ENCODE results near the gene PI4KB. TPM values are rescaled to one million over a fixed set of nuclear protein-coding genes. Genes with fewer than 3 reads are reported as not detected.
"Not testable (repeated sequence)": the region's sequence is repeated elsewhere in the genome, so short reads cannot be mapped to it uniquely, and the experiment has no call there.

PI4KB gene
- total RNA-seq (2014; rRNA removed) = 45.6 and 60.0 TPM in 2 replicates
- 41.1 TPM for polyA plus RNA-seq (2012)

DNA sequence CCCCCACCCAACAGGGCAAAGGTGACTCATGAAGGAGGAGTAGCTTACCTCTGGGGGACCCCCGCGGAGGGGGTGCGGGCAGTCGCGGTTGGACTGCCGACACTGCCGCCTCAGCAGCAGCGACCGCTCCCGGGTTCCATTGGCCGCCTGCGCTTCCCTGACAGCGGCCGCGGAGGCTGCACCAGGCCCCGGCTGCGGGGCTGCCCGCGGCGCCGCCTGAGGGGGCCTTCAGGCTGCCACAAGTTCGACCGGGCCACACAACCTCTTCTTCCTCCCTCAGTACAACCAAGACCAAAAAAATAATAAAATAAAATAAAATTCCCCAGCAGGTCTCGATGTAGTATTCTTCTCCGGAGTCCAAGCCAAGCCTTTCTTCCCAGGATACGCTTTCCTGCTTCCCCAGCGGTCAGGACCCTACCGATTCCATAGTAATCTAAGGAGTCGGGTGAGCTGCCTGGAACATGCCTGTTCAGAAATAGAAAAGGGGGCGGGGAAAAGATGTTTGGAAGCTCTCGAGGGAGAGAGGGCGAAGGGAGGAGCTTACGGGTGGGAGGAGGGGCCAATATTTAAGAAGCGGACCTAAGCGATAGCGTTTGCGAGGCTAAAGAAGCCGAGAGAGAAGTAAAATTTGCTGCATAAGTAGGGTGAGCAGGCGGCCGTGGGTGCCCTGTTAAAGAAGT, at the start of gene PI4KB:
Gene PI4KB, minus strand, starts transcription at position 194 of the 680 bp plus-strand sequence. CDS start 10,935 bp downstream, outside the sequence.
- DNase-seq (ENCODE audit: low read depth) = peak; percentile 98

- no peak for DNase-seq (ENCODE audit: low read depth)
Measured at GRCh38 chr1:151373196-151373595, 46.0 kb upstream of the PI4KB start.

DNA sequence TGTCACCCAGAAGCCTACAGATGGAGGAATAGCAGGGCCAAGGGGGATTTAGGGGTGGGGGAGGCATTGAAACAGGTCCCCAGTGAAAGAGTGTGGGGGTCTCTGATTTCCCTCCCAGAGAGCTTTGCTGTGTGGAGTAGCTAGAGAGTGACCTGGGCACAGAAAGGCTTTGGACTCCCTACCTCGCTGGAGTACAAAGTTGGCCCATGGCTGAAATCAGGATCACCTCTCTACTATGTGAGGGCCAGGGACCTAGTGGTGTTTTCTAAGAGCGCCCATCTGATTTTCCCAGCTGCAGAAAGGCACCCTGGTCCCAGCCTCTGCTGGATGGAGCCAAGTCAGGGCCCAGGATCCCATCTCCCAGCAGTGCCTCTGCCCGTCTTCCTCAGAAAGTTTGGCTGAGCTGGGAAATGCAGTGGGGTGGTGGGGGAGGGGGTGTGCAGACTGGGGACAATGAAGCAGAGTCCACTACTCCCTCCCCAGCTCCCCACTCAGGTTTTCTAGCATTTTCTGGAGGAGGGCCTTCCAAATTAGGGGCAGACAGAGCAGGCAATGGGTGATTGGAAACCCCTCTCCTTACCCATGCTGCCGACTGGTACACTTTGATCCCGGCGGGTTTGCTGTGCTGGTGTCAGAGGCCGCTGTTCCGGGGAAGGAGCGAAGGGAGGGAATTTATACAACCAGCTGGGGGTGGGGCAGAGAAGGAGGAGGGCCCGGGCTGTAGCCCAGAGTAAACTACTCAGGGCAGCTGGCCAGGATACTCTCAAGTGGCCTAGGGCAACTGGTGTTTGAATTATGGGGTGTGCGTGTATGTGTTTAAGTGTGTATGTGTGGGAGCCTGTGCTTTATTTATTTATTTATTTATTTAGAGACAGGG, 45.1 kb upstream of the PI4KB start, which contains the start of gene SELENBP1:
Gene SELENBP1, minus strand, starts transcription at position 648 of the 877 bp plus-strand sequence. Its CDS starts 64 bp downstream, at position 584.
- DNase-seq (ENCODE audit: low read depth) = peak; percentile 67

DNA sequence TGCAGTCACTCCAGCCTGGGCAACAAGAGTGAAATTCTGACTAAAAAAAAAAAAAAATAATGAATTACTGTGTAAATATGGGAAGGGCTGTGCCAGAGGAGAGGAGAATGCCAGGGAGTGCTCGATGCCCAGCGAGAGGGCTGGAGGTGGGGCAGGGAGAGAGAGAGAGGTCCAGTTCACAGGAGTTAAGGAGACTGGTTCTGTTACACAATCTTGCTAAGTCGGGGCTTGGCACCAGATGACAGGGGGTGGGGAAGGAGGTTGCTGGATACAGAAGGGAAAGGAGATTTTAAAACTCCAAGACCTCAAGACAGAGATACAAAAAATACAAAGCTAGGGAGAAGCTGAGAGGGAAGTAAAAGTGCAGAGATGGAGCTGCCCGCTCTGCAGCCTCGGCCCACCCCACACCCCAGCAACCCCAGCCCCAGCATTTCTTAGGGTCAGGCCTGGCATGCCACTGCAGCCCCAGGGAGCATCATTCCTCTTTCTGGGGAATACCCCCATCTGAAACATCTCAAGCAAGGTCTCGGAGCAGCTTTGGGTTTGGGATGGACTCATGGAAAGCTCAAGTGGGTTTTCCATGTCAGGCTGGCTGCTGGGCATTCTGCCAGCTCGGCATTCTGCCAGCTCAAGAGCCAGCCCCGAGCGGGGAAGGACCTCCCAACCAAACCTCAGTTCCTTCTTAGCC, 44.3 kb upstream of the PI4KB start:
- peak; percentile 42 for DNase-seq (ENCODE audit: low read depth)

GRCh38 chr1:151370211-151370911, 43.1 kb upstream of the PI4KB start:
- DNase-seq (ENCODE audit: low read depth) = no peak

- no peak for DNase-seq (ENCODE audit: low read depth)
Measured at GRCh38 chr1:151369621-151370048, 42.4 kb upstream of the PI4KB start.

DNA sequence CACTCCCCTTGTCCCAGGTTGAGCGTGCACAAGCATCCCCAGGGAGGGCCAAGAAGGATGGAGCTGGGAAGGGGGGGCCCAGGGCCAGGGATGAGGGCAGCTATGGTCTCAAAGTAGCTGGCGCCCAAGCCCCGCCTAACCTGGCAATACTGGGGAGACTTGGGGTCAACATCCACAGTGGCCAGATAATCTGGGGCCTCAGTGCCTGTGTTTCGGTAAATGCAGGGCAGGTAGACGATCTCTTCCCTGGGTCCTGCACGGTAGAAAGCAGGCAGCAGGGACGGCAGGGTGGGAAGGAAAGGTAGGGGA, 42.0 kb upstream of the PI4KB start:
- DNase-seq (ENCODE audit: low read depth) = no peak

DNA sequence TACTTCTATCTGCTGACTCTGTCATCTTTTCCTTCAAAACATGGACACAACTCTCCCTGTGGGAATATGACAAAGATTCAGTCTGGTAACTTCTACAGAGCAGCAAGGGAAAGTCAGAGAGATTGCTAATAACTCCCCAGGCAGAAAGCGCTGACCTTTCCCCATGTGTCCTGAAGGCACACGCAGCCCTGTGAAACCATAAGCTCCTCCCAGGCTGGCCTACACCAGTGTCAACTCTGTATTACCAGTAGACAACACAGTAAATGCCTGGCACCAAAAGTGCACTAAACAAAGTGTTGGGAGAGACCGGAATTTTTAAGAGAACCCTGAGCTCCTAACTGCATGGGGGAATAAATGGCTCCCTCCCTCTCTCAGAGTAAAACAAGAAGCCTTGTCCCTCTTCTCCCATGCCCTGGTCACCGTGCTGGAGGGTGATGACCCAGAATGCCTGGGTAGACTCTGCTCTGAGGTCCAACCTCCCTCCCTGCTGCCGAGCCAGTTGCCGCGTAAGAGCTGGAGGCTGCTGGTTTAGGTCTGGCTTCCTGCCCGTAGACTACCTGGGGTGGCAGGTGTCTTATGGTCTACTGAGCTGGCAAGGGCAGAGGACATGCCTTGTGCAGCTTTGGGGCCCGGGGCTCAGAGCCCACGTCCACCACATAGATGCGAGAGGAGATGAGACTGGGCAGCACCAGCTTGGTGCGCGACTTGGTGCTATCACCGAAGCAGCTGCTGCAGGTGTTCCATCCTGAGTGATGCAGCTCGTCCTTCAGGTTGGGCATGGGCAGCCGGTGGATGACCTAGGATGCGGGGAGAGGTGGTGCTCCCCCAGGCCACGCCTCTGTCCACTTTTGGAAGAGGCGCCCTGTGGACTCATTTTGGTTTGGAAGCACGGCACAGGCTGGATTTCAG, 41.4 kb upstream of the PI4KB start:
- no peak for DNase-seq (ENCODE audit: low read depth)

DNA sequence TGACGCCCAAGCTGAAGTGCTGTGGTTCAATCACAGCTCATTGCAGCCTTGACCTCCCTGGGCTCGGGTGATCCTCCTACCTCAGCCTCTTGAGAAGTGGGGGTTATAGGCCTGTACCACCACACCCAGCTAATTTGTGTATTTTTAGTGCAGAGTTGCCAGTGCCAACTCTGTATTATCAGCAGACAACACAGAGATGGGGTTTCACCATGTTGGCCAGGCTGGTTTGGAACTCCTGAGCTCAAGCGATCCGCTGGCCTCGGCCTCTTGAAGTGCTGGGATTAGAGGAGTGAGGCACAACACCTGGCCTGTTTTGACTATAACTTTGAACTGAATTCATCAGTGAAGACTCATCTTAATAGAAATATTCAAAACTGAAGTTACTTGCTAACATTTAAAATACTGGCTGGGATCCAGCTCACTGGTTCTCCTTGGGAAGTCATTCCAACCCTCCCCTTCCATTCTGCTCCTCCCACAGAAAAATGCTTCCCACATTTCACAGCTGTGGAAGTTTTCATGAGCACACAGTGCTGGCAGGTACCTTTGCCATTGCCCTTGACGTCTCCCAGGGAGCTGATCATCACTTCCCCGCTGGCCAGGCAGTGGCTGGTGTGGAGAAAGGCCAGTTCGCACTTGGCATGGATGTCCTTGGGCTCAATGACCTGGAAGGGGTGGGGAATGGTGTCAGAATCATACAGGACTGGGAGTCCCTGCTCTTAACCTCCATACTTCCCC, 40.6 kb upstream of the PI4KB start:
- DNase-seq (ENCODE audit: low read depth) = no peak

DNA sequence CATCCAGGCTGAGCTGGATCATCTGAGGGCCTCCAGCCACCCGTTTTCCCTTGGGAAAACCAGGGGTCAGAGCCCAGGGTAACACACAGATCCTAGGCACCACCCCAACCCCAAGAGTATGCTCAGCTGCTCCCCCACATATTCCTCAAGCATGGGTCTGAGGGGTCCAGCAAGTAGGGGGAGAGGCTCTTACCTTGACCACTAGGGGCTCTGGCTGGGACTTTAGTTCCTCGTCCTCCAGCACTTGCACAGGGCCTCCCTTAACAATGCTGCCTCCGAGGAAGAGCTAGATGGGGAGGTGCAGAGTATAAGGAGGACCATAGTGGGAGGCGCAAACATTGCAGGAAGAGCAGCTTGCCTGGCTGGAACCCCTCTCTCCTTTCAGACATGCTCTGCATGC, 37.8 kb upstream of the PI4KB start:
- DNase-seq (ENCODE audit: low read depth) = no peak

GRCh38 chr1:151362308-151363155, 35.3 kb upstream of the PI4KB start:
- no peak for DNase-seq (ENCODE audit: low read depth)

DNA sequence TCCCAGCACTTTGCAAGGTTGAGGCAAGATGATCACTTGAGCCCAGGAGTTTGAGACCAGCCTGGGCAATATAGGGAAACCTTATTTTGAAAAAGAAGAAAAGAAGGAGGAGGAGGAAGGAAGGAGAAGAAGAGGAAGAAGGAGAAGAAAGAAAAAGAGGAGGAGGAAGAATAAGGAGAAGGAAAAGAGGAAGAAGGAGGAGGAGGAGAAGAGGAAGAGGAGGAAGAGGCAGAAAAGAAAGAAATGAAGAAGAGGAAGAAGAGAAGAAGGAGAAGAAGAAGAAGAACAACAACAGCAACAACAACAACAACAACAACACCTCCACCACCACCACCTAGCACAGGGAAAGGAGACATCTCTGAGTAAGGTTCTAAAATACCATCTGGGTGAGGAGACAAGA, 34.7 kb upstream of the PI4KB start:
- DNase-seq (ENCODE audit: low read depth) = no peak

- no peak for DNase-seq (ENCODE audit: low read depth)
Measured at GRCh38 chr1:151356696-151357095, 29.5 kb upstream of the PI4KB start.

DNA sequence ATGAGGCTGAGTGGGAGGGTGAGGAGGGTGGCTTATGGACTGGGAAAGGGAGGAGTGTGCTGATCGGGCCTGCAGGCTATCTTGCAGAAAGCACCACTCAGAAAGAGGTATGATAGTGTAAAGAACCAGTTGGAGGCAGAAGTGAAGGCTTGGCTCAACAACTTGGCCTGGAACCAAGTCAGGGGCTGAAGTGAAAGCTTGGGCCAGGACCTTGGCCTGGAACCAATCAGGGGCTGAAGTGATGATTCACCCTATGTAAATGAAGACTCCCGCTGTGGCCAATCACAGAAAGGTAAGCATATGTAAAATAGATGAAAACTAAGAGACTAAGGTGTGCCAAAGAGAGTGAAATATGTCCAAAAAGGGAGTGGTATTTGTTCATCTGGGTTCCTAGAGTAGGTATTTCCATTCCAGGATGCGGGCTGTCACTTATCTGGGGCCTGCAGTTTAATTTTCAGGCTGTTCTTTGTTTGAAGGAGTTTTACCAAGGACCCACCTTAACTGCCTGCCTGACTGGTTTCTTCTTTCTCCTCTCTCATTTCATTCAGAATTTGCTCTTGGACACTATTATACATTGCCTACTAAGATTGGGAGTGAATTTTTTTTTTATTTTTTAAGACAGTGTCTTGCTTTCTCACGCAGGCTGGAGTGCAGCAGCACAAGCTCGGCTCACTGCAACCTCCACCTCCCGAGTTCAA, 25.0 kb upstream of the PI4KB start:
- DNase-seq (ENCODE audit: low read depth) = no peak

DNA sequence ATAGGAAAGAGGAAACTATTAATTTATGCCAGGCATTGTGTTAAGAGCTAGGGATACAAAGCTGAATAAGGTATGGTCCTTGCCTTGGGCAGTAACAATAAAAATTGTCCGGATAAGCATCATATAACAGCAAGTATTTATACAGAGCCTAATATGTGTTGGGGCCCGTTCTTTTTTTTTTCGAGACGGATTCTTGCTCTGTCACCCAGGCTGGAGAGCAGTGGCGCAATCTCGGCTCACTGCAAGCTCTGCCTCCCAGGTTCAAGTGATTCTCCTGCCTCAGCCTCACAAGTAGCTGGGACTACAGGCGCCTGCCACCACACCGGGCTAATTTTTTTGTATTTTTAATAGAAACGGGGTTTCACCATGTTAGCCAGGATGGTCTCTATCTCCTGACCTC, 23.1 kb upstream of the PI4KB start:
- DNase-seq (ENCODE audit: low read depth) = not testable (repeated sequence)

- DNase-seq (ENCODE audit: low read depth) = peak; percentile 46
Measured at GRCh38 chr1:151347523-151348246, 20.5 kb upstream of the PI4KB start.

- peak; percentile 98 for DNase-seq (ENCODE audit: low read depth)
Measured at GRCh38 chr1:151346769-151347522, 19.7 kb upstream of the PI4KB start, which contains the start of gene RFX5. TSS of gene RFX5 (minus strand) at chr1:151347252. CDS start at chr1:151346320, 932 bp downstream.

Measured in LHCN-M2 (cell line).